Aorta (tissue), 5 donors: ENCODE results near the gene SORL1. TPM values are rescaled to one million over a fixed set of nuclear protein-coding genes. Genes with fewer than 3 reads are reported as not detected.

Experiments
- ATAC-seq: fragments of 200-7000 bp; cut with Tn5 transposase; one replicate; pipeline ENCODE4 v1.9.1; 2022; ENCODE audit warnings: moderate library complexity; ENCODE audit not compliant: low FRiP score
- DNase-seq, 2 donors: peaks; one replicate each; pipeline ENCODE4 v3.0.0-alpha.2; 2020
- H3K27ac ChIP-seq, 2 donors: one replicate each; pipeline ENCODE4 v1.5.1; 2013; ENCODE audit warnings: low read length in 2 of 2, mild to moderate bottlenecking in 2 of 2, moderate library complexity in 2 of 2, control low read depth in 1 of 2, inconsistent platforms in 1 of 2, low read depth in 1 of 2
- H3K27me3 ChIP-seq, 2 donors: one replicate each; pipeline ENCODE4 v1.6.1; 2013; ENCODE audit warnings: control low read depth in 1 of 2, low read length in 1 of 2, mild to moderate bottlenecking in 1 of 2, moderate library complexity in 1 of 2; ENCODE audit not compliant: insufficient read depth in 2 of 2, control insufficient read depth in 1 of 2
- H3K36me3 ChIP-seq, 2 donors: one replicate each; pipeline ENCODE4 v1.6.1; 2013; ENCODE audit warnings: control low read depth in 1 of 2, low read length in 1 of 2, mild to moderate bottlenecking in 1 of 2; ENCODE audit not compliant: insufficient read depth in 2 of 2, control insufficient read depth in 1 of 2
- H3K4me1 ChIP-seq, 2 donors: one replicate each; pipeline ENCODE4 v1.6.1; 2013; ENCODE audit warnings: low read length in 2 of 2, control low read depth in 1 of 2, mild to moderate bottlenecking in 1 of 2, moderate library complexity in 1 of 2; ENCODE audit not compliant: insufficient read depth in 2 of 2, control insufficient read depth in 1 of 2
- H3K4me3 ChIP-seq, 2 donors: one replicate each; pipeline ENCODE4 v1.5.1; 2013; ENCODE audit warnings: low read length in 2 of 2, control low read depth in 1 of 2, mild to moderate bottlenecking in 1 of 2
- H3K9me3 ChIP-seq: one replicate; pipeline ENCODE4 v1.6.1; 2013; ENCODE audit warnings: mild to moderate bottlenecking, low read length; ENCODE audit not compliant: control insufficient read depth
- WGBS, 2 donors: extraction: QIAGEN DNeasy Blood & Tissue Kit; methylation state at CpG; one replicate each; pipeline ENCODE4 v1.1.7; 2013; 5-methylcytosine and 5-hydroxymethylcytosine counted together
- intact Hi-C, 2 donors: fragments of 100-400 bp; cut with DNase I; formaldehyde crosslinking; loops; one replicate each; pipeline versions ENCODE4 v1.14.2 to v1.15.0; 2022
- polyA plus RNA-seq, 2 donors: library from polyadenylated mRNA; stranded (reverse); fragments of 200-250 nt; gene quantifications; one replicate each; pipeline ENCODE4 v1.2.3, GENCODE V29; 2013
- total RNA-seq, 2 donors: library from RNA; stranded (reverse); fragmentation: NEBNext Ultra II Directional; extraction: Animal tissue kit (Norgen Biotek cat#: 25700); gene quantifications; one replicate each; pipeline ENCODE4 v1.2.1, GENCODE V29; 2021
- donor health status: healthy with polysubstance abuse.
- donor health status: Bipolar disorder and iron deficiency.
- donor health status: DM: no; HTN: no; CAD: no.
- donor health status: DM: no; HTN: no; CAD: no.
- donor health status: DM: yes; HTN: yes; CAD: no.

The SORL1 gene
- total and polyA plus RNA-seq, 4 donors, result 0.79 to 37.2 (median 18.3) TPM

DNA sequence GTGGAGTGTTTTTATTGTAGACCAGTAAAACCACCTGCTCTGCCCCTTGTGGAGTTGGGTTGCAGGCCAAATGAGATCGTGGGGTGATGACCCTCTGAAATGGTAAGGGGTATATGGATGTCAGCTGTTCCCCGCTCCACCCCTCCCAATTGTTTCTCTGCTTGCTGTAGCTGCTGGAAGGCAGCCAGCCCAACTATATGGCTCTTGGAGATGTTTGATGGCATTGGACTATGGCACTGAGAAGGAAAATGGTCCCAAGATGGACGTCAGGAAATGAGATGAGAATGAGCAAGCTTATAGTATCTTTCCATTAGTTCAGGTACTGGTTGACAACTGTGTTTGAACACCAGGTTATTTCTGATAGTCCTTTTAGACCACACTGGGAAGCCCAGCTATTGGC, 95.5 kb downstream of the SORL1 start:
- DNase-seq, result no peak
- Histone ChIP-seq H3K36me3 (peaks cover 4 to 5% of the 10 kb centered on the region in 2 donors), H3K27ac (no peak overlapping the region), H3K9me3 (no peaks in the 10 kb centered on the region), H3K4me3 (no peak overlapping the region), H3K27me3 (no peaks in the 10 kb centered on the region), H3K4me1 (no peaks in the 10 kb centered on the region)
- WGBS, 2 donors, result 88 to 91% methylated on average over 3 of the region's 3 CpGs
- intact Hi-C loops, result no loop called here
- ATAC-seq, result no peak

DNA sequence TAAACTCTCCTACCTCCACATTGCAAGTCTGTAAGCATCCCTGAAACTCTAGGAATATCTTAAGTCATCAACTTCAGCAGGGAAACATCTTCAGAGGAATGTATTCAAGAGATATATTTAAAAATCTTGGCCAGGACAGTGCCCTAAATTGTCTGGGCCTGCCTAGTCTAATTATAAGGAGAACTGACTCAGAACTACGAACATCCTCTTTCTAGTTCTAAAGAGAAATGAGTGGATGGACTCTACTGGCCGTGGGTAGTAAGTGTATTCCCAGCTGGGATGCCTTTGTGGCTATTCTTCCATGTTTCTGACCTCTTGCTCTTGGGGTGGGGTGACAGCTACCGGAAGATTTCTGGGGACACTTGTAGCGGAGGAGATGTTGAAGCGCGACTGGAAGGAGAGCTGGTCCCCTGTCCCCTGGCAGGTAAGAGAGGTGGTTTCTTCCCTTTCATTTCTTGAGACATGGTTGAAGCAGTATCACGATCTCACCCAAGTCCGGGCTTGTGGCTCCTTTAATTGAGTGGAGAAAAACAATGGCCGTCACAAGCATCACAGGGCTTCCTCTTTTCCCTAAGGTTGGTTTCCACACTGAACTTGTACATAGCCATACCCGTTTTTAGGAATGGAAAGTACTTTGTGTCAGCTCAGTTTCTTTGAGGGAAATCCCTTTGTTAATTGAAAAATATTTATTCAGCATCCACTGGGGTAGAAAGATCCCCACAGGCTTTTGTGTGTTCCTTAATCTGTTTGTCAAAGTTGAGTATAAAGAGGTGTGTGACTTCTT, 98.3 kb downstream of the SORL1 start:
- intact Hi-C loops, result no loop called here
- H3K27ac ChIP-seq, result no peak overlapping the region
- H3K9me3 ChIP-seq, result no peaks in the 10 kb centered on the region
- 92 to 95% methylated on average over 10 of the region's 10 CpGs for WGBS, 2 donors
- DNase-seq, result no peak
- no peaks in the 10 kb centered on the region for H3K4me1 ChIP-seq
- no peak overlapping the region for H3K4me3 ChIP-seq
- no peak for ATAC-seq
- peaks cover 4% of the 10 kb centered on the region in 2 donors for H3K36me3 ChIP-seq
- H3K27me3 ChIP-seq, result no peaks in the 10 kb centered on the region

DNA sequence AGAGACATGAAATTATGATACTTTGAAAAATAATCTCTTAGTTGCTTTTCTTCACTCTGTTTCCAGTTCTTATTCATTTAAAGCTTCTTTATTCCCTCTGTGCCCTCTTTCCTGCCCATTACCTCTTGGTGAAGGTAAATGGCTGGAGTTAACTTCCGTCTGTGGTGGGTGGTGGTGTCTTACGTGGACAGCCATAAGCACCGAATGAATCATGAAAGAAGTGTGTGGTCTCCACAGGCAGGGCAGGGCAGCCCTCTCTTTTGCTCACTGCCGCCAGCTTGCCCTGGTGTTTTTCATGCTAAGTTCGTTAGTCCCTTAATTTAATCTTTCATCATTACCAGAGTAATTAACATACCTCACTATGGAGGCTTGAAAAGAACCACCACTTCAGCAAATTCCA, 99.3 kb downstream of the SORL1 start:
- H3K4me3 ChIP-seq, result no peak overlapping the region
- DNase-seq (no peak), ATAC-seq (no peak)
- peaks cover 2 to 4% of the 10 kb centered on the region in 2 donors for H3K36me3 ChIP-seq
- no peak overlapping the region for H3K27ac ChIP-seq
- no peaks in the 10 kb centered on the region for H3K4me1 ChIP-seq
- H3K27me3 ChIP-seq, result no peaks in the 10 kb centered on the region
- intact Hi-C loops, result no loop called here
- WGBS, 2 donors, result 93 to 95% methylated on average over 5 of the region's 5 CpGs
- no peaks in the 10 kb centered on the region for H3K9me3 ChIP-seq

DNA sequence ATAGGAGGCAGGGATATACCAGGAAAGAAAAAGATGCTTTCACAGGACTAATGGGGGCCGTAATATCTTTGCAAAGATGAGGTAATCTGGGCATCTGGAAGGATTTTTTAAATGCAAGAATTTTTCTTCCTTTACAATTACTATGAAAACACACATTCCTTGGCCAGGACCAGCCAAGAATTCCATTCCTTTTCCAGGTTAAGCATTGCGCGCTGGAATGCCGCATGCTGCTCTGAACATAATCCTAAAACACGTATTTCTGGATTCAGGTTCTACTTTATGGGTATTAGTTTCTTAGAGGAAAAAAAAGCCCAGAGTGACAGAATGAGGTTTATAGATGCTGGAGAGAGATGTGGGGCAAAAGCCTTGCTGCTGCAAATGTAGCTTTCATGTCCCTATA, 100.0 kb downstream of the SORL1 start:
- no peak overlapping the region for H3K27ac ChIP-seq
- H3K27me3 ChIP-seq, result no peaks in the 10 kb centered on the region
- peaks cover 0 to 4% of the 10 kb centered on the region in 2 donors for H3K36me3 ChIP-seq
- H3K4me3 ChIP-seq, result no peak overlapping the region
- ATAC-seq (no peak), DNase-seq (no peak)
- intact Hi-C loops, result no loop called here
- H3K4me1 ChIP-seq, result no peaks in the 10 kb centered on the region
- H3K9me3 ChIP-seq, result no peaks in the 10 kb centered on the region
- WGBS, 2 donors, result 26 to 28% methylated on average over 5 of the region's 5 CpGs

DNA sequence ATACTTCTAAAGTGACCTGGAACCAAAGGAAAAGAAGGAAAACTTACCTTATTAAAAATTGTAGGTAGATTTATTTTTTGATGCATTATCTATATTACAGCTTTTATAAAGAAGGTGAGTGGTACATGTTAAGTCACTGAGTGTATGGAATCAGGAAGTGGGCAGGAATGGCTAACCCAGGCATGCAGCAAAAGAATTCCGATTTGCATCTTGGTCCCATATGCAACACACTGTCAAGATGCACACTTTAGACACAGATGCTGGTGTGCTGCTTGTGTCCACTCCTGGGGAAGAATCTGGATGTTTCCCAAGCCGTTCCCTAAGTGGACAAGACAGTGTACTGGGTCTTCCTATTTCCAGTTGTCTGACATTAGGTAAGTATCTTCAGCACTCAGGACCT, 100.5 kb downstream of the SORL1 start:
- WGBS, 2 donors, result 87 to 92% methylated on average over 2 of the region's 2 CpGs
- Histone ChIP-seq H3K4me1 (no peaks in the 10 kb centered on the region), H3K36me3 (peaks cover 0 to 4% of the 10 kb centered on the region in 2 donors), H3K4me3 (no peak overlapping the region), H3K27me3 (no peaks in the 10 kb centered on the region), H3K27ac (no peak overlapping the region), H3K9me3 (no peaks in the 10 kb centered on the region)
- intact Hi-C loops, result no loop called here
- no peak for ATAC-seq
- no peak for DNase-seq

DNA sequence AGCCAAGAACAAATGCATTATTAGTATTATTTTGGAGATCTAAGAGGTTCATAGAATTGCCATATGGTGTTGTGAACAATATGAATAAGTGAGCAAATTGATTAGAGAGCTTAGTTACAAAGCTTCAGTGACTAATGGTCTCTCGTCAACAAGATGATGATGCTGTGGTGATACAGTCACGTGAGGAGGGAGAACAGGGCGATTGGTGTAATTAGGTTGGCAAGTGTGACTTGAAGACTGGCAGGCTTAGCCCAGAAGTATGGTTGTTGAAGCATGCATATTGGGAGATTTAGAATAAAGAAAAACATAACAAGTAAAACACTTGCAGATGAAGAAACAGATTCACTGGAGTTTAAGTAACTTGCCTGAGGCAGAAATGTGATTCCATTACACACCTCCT, 101.3 kb downstream of the SORL1 start:
- WGBS, 2 donors, result 76 to 82% methylated on average over 3 of the region's 3 CpGs
- Histone ChIP-seq H3K9me3 (no peaks in the 10 kb centered on the region), H3K4me1 (no peaks in the 10 kb centered on the region), H3K27ac (no peak overlapping the region), H3K27me3 (no peaks in the 10 kb centered on the region), H3K4me3 (no peak overlapping the region), H3K36me3 (peaks cover 0 to 4% of the 10 kb centered on the region in 2 donors)
- DNase-seq (no peak), ATAC-seq (no peak)
- intact Hi-C loops, result no loop called here

DNA sequence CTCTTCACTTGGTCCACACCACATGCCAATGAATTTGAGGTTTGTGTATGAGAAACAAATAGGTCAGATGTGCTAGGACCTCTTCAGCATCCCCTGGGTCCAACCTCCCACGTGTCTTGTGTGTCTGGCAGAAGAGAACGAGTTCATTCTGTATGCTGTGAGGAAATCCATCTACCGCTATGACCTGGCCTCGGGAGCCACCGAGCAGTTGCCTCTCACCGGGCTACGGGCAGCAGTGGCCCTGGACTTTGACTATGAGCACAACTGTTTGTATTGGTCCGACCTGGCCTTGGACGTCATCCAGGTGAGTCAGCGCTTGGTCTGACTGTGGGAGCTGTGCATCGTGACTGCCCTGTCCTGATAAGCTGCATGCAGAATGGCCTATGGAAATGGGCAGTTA, 101.7 kb downstream of the SORL1 start:
- intact Hi-C loops, result no loop called here
- Histone ChIP-seq H3K4me1 (no peaks in the 10 kb centered on the region), H3K27ac (no peak overlapping the region), H3K27me3 (no peaks in the 10 kb centered on the region), H3K9me3 (no peaks in the 10 kb centered on the region), H3K4me3 (no peak overlapping the region), H3K36me3 (peaks cover 0 to 4% of the 10 kb centered on the region in 2 donors)
- peak in 1 of 2 donors; percentile 79 for DNase-seq
- ATAC-seq, result no peak
- WGBS, 2 donors, result 57 to 62% methylated on average over 11 of the region's 11 CpGs

DNA sequence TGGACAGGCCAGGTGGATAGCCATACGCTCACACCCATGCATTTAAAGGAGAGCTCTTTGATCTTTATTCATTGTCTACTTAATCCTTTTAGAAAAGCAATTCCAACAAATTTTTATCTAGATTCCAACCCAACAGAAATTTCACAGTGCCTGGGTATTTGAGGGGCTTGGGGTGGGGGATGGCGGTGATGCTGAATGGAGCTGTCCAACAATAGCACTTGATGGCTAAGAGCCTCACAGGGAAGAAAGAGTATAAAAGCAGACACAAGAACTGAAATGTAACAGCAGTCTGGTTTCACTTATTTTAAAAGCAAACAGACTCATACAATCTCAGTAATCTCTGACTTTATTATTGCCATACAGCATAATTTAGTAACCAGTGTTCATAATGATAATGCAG, 102.4 kb downstream of the SORL1 start:
- whole genome bisulfite sequencing, 2 donors, result 78 to 90% methylated on average over 2 of the region's 2 CpGs
- DNase-seq (no peak), ATAC-seq (no peak)
- Histone ChIP-seq H3K27ac (no peak overlapping the region), H3K36me3 (peaks cover 0 to 4% of the 10 kb centered on the region in 2 donors), H3K4me1 (no peaks in the 10 kb centered on the region), H3K9me3 (no peaks in the 10 kb centered on the region), H3K27me3 (no peaks in the 10 kb centered on the region), H3K4me3 (no peak overlapping the region)
- intact Hi-C loops, result no loop called here

DNA sequence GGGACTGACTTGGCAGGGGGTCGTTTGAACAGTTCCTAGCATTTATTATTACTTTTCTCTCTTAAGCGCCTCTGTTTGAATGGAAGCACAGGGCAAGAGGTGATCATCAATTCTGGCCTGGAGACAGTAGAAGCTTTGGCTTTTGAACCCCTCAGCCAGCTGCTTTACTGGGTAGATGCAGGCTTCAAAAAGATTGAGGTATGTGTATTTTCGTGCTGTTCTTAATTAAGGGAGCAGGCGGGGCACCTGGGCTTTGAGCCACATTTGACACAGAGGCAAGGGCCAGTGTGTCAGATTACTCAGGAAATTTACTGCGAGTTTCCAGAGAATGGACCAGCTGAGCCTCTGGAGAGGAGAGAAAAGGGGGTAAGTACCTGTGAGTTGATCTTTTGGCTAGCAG, 103.0 kb downstream of the SORL1 start:
- no peaks in the 10 kb centered on the region for H3K9me3 ChIP-seq
- peaks cover 0 to 4% of the 10 kb centered on the region in 2 donors for H3K36me3 ChIP-seq
- WGBS, 2 donors, result 51 to 55% methylated on average over 5 of the region's 5 CpGs
- H3K27ac ChIP-seq, result no peak overlapping the region
- no peaks in the 10 kb centered on the region for H3K4me1 ChIP-seq
- no peaks in the 10 kb centered on the region for H3K27me3 ChIP-seq
- no peak for DNase-seq
- ATAC-seq, result no peak
- intact Hi-C loops, result no loop called here
- no peak overlapping the region for H3K4me3 ChIP-seq
